Neural progenitor cell (in vitro differentiated cells): ENCODE measurements around the gene PPP1R3E.
A peak's percentile ranks its signal among the peaks of the same experiment; 100 is the strongest.

Experiments
- EZH2 ChIP-seq: fragments of 200-600 bp; sonication (generic); IDR thresholded peaks from 2 replicates; pipeline ENCODE4 v1.6.1; 2017; ENCODE audit warnings: antibody characterized with exemption, mild to moderate bottlenecking, moderate library complexity
- TF ChIP-seq, protein P1 (sequence below): fragments of 200-600 bp; sonication (generic); IDR thresholded peaks from 2 replicates; pipeline ENCODE4 v1.5.1; 2017; ENCODE audit warnings: antibody characterized with exemption, mild to moderate bottlenecking

DNA sequence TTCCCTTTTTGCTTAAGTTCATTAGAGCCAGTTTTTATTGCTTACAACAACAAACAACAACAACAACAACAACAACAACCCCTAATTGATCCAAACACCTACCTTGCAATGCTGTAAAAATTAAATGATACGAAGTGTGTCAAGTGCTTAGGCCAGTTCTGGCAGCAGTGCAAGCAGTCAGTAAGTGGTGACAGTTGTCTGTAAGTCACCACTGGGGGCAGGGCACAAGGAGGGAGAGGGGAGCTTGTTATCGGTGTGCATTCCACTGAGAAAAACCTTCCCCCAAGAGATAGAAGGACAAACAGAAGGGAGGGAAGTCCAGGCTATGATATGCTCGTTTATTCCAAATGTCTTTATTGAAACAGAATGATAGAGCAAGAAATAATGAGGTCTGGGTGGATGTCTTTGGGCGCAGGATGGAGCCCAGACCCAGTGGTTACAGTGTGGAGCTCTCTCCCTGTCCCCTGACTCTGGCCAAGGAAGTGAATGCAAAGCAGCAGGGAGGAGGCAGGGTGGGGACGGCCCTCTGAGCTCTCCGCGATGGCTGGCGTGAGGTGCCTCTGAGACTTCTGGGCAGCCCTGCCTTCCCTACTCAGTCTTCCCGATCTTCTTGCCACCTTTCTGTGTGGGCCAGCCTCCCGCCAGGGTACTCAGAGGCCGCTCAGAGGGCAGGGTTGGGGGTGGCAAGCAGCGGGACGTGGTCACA lies 43.5 kb upstream of the PPP1R3E start:
- TF ChIP-seq, protein P1, sequence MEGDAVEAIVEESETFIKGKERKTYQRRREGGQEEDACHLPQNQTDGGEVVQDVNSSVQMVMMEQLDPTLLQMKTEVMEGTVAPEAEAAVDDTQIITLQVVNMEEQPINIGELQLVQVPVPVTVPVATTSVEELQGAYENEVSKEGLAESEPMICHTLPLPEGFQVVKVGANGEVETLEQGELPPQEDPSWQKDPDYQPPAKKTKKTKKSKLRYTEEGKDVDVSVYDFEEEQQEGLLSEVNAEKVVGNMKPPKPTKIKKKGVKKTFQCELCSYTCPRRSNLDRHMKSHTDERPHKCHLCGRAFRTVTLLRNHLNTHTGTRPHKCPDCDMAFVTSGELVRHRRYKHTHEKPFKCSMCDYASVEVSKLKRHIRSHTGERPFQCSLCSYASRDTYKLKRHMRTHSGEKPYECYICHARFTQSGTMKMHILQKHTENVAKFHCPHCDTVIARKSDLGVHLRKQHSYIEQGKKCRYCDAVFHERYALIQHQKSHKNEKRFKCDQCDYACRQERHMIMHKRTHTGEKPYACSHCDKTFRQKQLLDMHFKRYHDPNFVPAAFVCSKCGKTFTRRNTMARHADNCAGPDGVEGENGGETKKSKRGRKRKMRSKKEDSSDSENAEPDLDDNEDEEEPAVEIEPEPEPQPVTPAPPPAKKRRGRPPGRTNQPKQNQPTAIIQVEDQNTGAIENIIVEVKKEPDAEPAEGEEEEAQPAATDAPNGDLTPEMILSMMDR = peak; percentile 33
- TF ChIP-seq EZH2 = no peak
